ENCODE measurements around the gene PDSS1.

Gene PDSS1

GRCh38 chr10:26765549-26765948, 68.0 kb downstream of the PDSS1 start:
- H3K4me3 ChIP-seq (ENCODE audit: low read depth, low read length): no peak overlapping the region
- TF ChIP-seq, protein P1, sequence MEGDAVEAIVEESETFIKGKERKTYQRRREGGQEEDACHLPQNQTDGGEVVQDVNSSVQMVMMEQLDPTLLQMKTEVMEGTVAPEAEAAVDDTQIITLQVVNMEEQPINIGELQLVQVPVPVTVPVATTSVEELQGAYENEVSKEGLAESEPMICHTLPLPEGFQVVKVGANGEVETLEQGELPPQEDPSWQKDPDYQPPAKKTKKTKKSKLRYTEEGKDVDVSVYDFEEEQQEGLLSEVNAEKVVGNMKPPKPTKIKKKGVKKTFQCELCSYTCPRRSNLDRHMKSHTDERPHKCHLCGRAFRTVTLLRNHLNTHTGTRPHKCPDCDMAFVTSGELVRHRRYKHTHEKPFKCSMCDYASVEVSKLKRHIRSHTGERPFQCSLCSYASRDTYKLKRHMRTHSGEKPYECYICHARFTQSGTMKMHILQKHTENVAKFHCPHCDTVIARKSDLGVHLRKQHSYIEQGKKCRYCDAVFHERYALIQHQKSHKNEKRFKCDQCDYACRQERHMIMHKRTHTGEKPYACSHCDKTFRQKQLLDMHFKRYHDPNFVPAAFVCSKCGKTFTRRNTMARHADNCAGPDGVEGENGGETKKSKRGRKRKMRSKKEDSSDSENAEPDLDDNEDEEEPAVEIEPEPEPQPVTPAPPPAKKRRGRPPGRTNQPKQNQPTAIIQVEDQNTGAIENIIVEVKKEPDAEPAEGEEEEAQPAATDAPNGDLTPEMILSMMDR (IDR thresholded peaks at IDR 0.05; ENCODE audit: low read depth, low read length): no peak

DNA sequence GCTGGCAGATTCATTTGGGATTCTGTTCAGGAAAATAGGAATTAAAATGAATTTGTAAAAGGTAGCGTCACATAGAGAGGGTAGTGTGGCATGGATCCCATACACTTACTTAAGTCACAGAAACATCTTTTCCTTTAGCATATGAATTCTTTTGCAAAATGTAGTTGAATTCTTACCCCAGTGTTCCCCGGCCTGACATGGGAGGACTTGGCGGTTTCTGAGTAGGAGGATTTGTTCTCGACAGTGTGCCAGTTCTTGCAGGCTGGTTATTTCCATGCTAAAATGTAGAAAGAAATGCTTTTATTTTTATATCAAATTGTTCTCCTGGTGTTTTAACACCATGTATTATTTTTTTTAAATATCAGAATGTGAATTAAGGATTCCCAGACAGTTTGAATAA, 72.6 kb downstream of the PDSS1 start:
- TF ChIP-seq, protein P1 (IDR thresholded peaks at IDR 0.05; ENCODE audit: low read depth, low read length): no peak
- no peak overlapping the region for H3K4me3 ChIP-seq (ENCODE audit: low read depth, low read length)

DNA sequence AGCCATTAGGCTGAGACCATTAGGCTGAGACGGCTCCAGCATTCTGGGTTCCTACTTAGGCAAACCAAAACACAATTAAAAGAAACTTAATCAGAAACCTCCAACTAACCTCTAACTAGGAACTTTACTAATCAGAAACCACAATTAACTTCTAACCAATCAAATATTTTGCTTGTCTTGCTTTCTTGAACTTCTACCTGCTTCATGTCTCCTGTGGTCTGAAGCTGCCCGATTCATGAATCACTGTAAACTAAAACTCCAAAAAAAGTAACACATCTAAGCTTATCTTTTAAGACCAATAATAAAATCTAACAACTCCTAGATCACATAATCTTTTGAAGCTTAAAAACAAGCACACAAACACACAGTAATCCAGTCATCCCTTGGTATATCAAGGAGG, 76.1 kb downstream of the PDSS1 start:
- TF ChIP-seq, protein P1 (IDR thresholded peaks at IDR 0.05; ENCODE audit: low read depth, low read length): no peak
- no peak overlapping the region for H3K4me3 ChIP-seq (ENCODE audit: low read depth, low read length)

GRCh38 chr10:26776258-26776657, 78.8 kb downstream of the PDSS1 start:
- H3K4me3 ChIP-seq (ENCODE audit: low read depth, low read length): no peak overlapping the region
- TF ChIP-seq, protein P1 (IDR thresholded peaks at IDR 0.05; ENCODE audit: low read depth, low read length): no peak

DNA sequence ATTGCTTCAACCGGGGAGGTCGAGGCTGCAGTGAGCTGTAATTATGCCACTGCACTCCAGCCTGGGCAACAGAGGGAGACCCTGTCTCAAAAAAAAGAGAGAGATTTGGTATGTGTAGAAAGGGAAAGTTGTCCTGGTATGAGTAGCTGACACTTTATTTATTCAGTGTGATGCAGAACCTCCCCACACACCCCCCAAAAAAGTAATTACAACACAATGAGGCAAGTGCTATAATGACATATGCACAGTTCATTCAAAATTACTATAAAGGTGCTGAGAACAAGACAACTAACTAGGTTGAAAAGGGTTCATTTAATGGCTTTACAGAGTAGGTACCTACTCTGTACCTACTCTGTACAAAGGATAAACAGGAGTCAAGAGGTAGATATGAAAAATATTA, 80.2 kb downstream of the PDSS1 start:
- H3K4me3 ChIP-seq (ENCODE audit: low read depth, low read length): no peak overlapping the region
- TF ChIP-seq, protein P1 (IDR thresholded peaks at IDR 0.05; ENCODE audit: low read depth, low read length): no peak

DNA sequence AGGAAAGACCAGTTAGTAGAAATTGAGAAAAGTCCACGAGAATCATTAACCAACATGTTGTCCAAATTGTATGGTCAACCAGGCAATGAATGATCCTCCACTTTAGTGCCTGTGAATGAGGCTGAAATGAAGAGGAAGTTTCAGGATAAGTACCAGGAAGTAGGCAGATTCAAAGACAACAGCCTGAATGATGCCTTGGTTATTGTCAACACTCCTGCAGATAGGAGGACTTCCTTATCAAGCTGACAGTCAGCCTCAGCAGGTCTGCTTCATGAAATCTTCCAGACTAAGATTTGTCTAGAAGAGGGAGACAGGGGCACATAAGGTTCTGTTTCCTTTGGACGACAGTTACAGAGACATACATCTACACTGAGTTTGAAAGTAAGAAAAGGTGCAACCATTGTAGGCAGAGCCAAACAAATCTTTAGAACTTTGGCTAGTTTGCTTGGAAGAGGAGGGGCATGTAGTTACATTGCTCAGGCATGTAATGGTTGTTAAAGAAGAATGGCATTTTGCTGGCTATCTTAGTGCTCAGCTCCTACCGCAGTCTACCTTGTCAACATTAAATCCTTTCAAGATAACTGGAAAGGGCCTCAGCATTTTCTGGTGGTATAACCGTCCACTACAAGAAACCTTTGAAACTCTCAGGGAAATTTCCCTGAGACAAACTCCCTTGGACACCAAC, 81.8 kb downstream of the PDSS1 start:
- no peak overlapping the region for H3K4me3 ChIP-seq (ENCODE audit: low read depth, low read length)
- TF ChIP-seq, protein P1 (IDR thresholded peaks at IDR 0.05; ENCODE audit: low read depth, low read length): no peak

DNA sequence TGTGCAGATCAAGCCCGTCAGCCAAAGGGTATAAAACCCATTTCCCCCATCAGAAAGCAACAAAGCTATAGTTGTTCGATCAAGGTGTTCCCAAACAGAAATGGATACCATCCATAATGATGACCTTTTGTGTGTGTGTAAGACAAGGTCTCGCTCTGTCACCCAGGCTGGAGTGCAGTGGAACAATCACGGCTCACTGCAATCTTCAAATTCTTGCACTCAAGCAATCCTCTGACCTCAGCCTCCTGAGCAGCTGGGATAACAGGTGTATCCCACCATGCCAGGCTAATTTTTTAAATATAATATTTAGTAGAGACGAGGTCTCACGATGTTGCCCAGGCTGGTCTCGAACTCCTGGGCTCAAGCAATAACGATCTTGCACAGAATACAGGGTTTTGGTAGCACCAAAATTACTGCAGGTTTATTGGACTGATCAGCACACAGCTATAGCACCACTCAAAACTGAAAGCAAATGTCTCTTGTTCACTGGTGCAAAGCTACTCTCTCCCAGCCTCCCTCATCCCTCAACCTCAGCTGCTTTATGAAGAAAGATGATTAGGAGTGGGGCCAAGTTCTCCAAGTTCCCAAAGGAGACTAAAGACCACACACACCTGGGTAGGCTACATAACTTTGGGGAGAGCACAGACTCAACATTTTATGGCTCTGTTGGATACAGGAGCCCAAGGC, 82.7 kb downstream of the PDSS1 start:
- no peak overlapping the region for H3K4me3 ChIP-seq (ENCODE audit: low read depth, low read length)
- TF ChIP-seq, protein P1 (IDR thresholded peaks at IDR 0.05; ENCODE audit: low read depth, low read length): no peak
